Measurements from ENCODE around the gene ICA1L.

- TF ChIP-seq ZNF114 (tag by site-specific recombination; IDR thresholded peaks at IDR 0.05) (no peak), ZSCAN4 (tag by site-specific recombination; IDR thresholded peaks at IDR 0.05) (no peak)
- TF ChIP-seq, protein P1, sequence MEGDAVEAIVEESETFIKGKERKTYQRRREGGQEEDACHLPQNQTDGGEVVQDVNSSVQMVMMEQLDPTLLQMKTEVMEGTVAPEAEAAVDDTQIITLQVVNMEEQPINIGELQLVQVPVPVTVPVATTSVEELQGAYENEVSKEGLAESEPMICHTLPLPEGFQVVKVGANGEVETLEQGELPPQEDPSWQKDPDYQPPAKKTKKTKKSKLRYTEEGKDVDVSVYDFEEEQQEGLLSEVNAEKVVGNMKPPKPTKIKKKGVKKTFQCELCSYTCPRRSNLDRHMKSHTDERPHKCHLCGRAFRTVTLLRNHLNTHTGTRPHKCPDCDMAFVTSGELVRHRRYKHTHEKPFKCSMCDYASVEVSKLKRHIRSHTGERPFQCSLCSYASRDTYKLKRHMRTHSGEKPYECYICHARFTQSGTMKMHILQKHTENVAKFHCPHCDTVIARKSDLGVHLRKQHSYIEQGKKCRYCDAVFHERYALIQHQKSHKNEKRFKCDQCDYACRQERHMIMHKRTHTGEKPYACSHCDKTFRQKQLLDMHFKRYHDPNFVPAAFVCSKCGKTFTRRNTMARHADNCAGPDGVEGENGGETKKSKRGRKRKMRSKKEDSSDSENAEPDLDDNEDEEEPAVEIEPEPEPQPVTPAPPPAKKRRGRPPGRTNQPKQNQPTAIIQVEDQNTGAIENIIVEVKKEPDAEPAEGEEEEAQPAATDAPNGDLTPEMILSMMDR (tag by site-specific recombination; IDR thresholded peaks at IDR 0.05): no peak
Measured at GRCh38 chr2:202844656-202845055, 26.9 kb downstream of the ICA1L start.

Measured in HEK293 (cell line).